ENCODE measurements around the gene COL1A1. TPM values are rescaled to one million over a fixed set of nuclear protein-coding genes. Genes with fewer than 3 reads are reported as not detected.

The COL1A1 gene
- total RNA-seq, 1 experiment from 2014 or later = 20.7 TPM

GRCh38 chr17:50133769-50134099 lies 67.7 kb downstream of the COL1A1 start:
- intact Hi-C loops (cut with micrococcal nuclease; ENCODE audit: unreplicated experiment) = no loop called here
- BruUV-seq (replicated peaks) = no TSS peak
- no peaks in the 10 kb centered on the region; the same call in 1 of the 2 replicates for H4K20me1 ChIP-seq (ENCODE audit: insufficient read depth)

More at GRCh38 chr17:50133769-50134099, 67.7 kb downstream of the COL1A1 start:
- H3K9me3 ChIP-seq (ENCODE audit: insufficient read depth, low read depth) = no peaks in the 10 kb centered on the region
- H3K27me3 ChIP-seq (ENCODE audit: insufficient read depth, low read depth) = peaks cover 12% of the 10 kb centered on the region
- POLR2A ChIA-PET (ENCODE audit: unreplicated experiment) = no interaction called here
- H3K79me2 ChIP-seq (ENCODE audit: low read depth) = no peaks in the 10 kb centered on the region
- H3K4me3 ChIP-seq = no peak overlapping the region
- TF ChIP-seq EZH2 (IDR thresholded peaks at IDR 0.05; ENCODE audit: low read depth) (no peak), CTCF (conservative IDR thresholded peaks at IDR 0.05) (no peak)
- no peak for DNase-seq
- H2AFZ ChIP-seq = no peak overlapping the region
- H3F3A ChIP-seq (ENCODE audit: insufficient read depth, low read depth) = peaks cover 20% of the 10 kb centered on the region; the same call in 1 of the 2 replicates
- H3K4me1 ChIP-seq (replicated peaks; ENCODE audit: insufficient read depth) = peaks cover 9% of the 10 kb centered on the region; the same call in 1 of the 2 replicates
- H3K4me2 ChIP-seq = no peak overlapping the region
- H3K9me2 ChIP-seq (ENCODE audit: insufficient read depth) = no peaks in the 10 kb centered on the region
- no peak overlapping the region for H3K27ac ChIP-seq
- CTCF ChIA-PET = no interaction called here
- H3K36me3 ChIP-seq (ENCODE audit: low read depth) = peaks cover 7% of the 10 kb centered on the region

Other genes starting within 250 kb of the COL1A1 start
- 6.2 and 8.8 TPM in 2 replicates for gene DLX4, start 232.4 kb downstream of the COL1A1 start, total RNA-seq (2021)
- 1.2 and 2.0 TPM in 2 replicates for gene DLX3, start 206.4 kb downstream of the COL1A1 start, total RNA-seq (2021)
- 291 and 327 TPM in 2 replicates for gene ITGA3, start 145.5 kb downstream of the COL1A1 start, total RNA-seq (2021)
- gene PDK2, start 106.3 kb downstream of the COL1A1 start, total RNA-seq (2021) = 38.6 and 58.7 TPM in 2 replicates
- 0.17 and 0.73 TPM in 2 replicates for gene SAMD14, start 71.5 kb downstream of the COL1A1 start, total RNA-seq (2021)
- 34.0 and 35.8 TPM in 2 replicates for gene PPP1R9B, start 51.0 kb downstream of the COL1A1 start, total RNA-seq (2021)
- gene SGCA, start 35.6 kb downstream of the COL1A1 start, total RNA-seq (2021) = not detected in 2 replicates
- gene TMEM92, start 72.8 kb upstream of the COL1A1 start, total RNA-seq (2021) = 12.9 and 16.6 TPM in 2 replicates
- 34.0 and 37.5 TPM in 2 replicates for gene XYLT2, start 144.5 kb upstream of the COL1A1 start, total RNA-seq (2021)
- gene MRPL27, start 171.6 kb upstream of the COL1A1 start, total RNA-seq (2021) = 42.6 and 48.3 TPM in 2 replicates
- gene EME1, start 171.6 kb upstream of the COL1A1 start, total RNA-seq (2021) = 18.2 and 21.0 TPM in 2 replicates
- gene LRRC59, start 195.9 kb upstream of the COL1A1 start, total RNA-seq (2021) = 72.9 and 102 TPM in 2 replicates
- 149 and 154 TPM in 2 replicates for gene ACSF2, start 224.6 kb upstream of the COL1A1 start, total RNA-seq (2021)